HG03135 (cell line): ENCODE results near the gene POU2F1.

ENCODE experiments used
- ATAC-seq: cut with Tn5 transposase; IDR thresholded peaks from one replicate; pipeline ENCODE4 v1.9.1; 2021; ENCODE audit warnings: mild to moderate bottlenecking, moderate library complexity; ENCODE audit not compliant: unreplicated experiment

Gene POU2F1

DNA sequence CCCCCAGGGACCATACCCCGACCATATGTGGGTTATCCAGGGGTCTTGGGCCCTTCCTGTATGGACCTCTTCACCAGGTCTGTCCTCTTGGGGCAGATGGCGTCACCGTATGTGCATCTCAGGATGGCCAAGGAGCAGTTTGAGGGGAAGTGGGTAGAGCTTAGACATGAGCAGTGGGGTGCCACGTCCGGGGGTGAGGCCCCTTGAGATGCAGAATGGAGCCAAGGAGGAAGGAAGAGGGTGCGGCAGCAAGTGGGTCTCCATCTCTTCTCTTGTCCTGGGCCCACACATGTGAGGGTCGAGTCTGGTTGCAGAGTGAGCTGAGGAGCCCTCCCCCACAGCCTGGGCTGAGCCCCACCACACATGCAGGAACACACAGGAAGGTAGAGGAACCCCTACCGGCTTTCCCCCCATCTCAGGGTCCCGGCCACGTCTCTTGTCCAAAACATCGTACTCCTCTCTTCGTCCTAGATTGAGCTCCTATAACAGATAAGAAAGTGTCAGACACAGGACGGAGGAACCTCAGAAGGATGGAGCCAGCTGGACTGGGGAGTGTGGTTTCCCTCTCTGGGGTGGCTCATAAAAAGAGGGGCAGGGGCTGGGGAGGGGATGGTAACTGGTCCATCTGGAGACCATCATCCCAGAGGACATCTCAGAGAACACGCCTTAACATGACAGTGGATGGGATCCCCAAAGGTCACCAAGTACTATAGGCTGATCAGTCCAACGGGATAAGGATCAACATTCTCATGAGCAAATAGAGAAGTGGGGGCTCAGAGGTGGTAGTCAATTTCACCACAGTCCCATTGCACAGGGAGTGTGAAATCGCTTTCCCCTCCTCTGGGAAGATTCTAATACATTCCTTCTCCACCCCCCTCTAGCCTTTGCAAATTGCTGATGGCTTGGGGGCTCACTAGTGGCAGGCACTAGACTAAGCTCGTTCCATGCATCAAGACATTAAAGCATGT lies 217.8 kb downstream of the POU2F1 start:
- no peak for ATAC-seq

DNA sequence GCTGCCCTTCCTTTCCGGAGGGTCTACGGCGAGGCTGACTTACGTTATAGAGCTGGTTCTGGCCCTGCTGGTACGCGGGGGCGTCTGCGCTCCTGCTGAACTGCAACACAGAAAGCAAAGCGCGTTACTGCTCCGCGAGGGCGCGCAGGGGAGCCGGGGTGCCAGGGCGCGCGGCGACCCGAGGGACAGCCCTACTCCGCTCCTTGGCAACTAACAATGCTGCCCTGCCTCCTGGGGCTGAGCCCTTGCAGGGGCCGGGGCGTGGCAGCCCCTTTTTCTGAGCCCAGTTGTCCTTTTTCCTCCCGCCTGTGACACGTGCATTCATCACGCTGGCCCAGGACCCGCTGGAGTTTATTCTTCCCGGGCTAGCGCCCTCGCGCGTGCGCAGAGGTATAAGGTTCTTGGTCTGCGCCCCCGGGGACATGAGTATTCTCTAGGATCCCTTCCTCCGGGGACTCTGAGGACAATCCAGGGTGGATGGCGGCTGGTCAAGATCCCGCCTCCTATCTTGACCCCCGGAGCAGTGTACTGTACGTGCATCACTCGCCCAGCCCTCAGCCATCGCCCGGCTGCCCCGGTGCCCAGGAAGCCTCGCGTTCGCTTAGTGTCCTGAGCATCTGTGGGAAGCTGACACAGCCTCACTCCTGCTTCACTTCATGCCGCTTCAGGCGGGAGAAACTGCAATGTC lies 218.8 kb downstream of the POU2F1 start:
- no peak for ATAC-seq

DNA sequence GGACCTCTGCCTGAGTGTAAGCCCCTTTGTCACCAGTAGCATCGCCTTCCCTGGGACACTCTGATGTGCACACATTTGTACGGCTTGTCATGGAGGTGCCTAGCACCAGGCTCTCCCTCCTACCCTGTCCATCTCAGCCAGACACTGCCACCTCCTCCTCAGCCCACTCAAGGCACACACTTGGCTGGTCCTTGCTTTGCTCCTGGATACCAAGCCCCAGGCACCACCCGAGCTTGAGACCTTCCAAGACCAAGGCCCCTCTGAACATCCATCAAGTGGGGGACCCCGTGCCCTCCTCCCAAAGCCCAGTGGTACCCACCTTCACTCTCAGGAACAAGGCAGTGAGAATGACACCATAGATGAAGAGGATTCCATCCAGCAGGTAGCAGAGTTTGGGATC lies 219.7 kb downstream of the POU2F1 start:
- no peak for ATAC-seq

DNA sequence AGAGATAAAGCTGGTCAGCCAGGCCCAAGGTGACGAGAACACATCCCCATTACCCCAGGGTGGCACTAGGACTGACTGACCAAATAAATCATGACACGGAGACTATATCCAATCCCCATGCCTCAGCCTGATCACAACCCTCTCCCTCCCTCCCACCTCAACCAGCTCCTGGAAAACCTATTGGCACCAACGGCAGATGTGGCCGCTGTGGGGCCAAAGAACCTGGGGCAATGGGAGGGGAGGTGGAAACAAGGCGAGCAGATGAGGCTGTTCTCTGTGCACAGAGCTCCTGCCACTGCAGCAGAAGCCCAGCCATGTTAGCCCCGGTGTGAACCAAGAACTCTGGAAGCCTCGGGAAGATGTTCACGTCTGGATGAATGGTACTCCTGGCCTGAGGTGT lies 220.1 kb downstream of the POU2F1 start:
- no peak for ATAC-seq

DNA sequence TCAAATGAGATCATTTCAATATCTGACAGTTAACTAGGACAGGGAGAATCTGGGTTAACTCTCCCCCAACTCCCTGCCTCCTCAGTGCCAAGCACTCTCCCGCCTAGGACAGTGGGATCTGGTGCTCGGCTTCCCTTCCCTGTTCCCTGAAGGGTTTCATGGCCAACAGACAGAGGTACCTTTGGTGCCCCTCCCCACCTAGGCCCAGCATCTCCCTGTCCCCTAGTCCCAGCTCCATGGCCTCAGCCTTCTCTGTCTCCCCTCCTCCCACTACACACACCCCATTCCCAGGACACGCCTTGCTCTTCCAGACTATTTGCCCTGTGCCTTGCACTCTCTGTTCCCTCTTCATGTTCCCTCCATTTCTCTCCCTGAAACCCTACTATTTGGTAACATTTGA lies 220.5 kb downstream of the POU2F1 start:
- no peak for ATAC-seq

DNA sequence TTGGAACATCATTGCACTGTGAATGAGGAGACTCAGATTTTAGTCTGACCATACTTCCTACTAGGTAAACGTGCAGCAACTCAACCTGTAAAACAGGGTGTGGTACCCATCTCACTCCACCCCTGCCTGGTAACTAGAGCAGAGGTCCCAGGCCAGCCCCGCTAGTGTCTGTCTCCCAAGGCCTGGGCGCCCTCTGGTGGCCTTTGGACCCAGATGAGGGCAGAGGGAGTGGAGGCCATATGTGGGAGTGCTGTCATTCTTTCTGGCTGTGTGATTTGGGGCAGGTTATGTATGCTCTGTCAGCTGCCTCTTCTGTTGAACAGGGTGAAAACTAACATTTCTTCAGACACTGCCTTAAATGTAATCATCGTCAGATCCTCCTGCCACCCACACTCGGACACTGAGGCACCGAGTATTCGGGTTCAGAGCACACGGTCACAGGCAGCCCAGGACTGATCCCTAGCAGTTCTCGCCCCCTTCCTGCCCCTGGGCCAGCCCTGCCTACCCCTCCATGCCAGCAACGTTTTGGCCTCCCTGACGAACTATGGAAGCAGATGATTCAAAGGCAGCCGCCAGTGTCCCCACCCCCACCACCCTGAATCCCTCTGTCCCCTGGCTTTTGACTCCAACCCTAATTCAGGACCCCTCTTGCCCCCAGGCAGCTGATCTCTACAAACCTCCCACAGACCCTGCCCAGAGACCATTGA lies 221.6 kb downstream of the POU2F1 start:
- peak; percentile 66 for ATAC-seq

DNA sequence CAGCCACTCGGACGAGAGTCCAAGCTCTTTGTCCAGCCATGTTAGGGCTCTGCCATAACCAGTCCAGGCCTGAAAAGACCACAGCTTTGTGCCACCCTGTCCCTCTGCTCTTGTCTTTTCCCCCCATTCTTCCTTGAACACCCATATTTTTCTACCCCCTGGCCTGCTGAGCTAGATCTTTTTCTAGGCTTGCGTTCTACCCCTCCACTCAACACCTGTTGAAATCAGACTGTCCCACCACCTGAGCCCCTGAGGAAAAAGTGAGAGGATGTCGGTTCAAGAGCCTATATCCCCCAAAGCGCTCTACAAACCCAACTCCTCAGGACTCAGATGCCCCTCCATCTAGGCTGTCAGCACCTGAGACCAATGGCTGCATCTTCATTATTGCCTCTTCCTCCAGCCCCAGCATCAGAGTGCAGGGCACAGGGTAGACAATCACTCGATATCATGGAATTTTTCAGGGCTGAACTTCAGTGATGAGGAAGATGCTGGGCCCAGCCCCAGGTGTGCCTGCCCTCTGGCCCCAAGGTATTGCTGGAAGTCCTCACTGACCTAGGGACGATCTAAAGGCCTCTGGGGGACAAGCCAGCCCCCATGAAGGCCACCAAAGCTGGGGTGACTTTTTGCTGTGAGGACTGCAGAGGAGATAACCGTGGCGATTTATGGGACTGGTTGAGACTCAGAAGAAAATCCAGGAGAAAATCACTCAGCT lies 222.3 kb downstream of the POU2F1 start:
- no peak for ATAC-seq

DNA sequence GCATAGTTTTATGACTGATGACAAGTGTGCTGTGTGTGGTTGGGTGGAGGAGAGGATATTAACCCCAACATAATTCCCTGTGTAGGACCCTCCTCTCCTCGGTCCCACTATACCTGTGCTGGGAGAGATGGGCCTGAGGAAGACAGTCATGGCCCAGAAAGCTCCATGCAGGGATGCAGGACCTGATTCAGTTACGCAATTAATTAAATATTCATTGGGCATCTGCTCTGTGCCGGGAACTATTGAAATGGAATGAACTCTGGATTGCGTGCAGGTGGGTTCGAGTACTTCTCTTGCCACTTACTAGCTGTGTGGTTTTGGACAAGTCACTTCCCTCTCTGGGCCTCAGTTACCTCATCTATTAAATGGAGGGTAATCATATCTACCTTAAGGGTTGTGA lies 223.1 kb downstream of the POU2F1 start:
- ATAC-seq: no peak

DNA sequence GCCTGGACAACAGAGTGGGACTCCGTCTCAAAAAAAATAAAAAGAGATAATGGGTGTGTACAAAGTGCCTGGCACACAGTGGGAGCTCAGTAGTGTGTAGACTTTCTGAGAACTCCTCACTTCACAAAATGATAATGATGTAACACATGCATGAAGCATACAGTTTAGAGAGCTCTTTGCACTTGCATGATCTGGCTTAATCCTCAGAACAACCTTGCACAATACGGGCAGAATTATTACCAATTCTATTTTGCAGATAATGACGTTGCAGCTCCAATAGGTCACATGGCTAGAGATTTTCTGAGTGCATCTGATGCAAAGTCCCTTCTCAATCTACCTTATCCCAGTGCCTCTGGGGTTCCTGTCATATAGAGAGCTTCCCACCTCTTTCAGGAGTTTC lies 226.3 kb downstream of the POU2F1 start:
- ATAC-seq: no peak

DNA sequence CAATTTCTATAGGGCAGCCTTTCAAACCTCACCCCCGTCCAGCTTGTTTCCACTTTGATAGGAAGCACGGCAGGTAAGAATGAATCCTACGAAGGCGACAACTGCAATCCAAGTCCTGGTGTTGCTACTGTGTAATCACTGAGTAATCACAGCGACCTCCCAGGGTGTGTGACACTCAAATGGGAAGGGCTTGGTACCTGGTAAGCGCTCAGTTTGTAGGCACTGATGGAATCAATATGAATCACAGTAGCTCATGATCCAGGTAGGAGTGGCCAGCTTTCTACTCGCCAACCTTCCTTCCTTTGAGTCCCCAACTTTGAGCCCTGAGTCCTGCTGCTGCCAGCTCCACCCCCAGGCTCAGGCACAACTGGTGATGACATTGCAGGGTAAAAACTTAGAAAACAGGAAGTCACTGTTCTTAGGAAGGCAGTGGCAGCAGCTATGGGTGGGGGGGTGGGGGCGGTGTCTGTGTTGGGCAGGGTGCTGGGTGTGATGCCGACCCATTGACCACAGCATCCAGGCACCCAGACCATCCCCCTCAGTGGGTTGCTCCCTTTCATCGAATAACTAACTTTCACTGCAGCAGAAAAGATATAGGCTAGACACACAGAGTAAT lies 226.9 kb downstream of the POU2F1 start:
- peak; percentile 67 for ATAC-seq

DNA sequence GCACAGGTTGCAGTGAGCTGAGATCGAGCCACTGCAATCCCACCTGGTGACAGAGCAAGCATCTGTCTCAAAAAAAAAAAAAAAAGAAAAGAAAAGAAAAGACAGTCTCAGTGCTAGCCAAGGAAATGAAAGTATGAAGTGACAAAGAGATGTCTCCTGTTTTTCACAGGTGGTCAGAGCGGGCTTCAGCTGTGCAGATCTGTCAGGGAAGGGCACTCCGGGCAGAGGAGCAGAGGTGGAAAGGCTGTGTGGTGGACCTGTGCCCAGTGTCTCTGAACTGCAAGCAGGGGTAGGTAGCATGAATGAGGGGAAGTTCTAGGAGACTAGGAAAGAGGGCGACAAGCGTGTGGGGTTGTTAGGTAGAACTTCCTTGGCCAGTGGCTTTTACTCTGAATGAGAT lies 230.2 kb downstream of the POU2F1 start:
- ATAC-seq: no peak

DNA sequence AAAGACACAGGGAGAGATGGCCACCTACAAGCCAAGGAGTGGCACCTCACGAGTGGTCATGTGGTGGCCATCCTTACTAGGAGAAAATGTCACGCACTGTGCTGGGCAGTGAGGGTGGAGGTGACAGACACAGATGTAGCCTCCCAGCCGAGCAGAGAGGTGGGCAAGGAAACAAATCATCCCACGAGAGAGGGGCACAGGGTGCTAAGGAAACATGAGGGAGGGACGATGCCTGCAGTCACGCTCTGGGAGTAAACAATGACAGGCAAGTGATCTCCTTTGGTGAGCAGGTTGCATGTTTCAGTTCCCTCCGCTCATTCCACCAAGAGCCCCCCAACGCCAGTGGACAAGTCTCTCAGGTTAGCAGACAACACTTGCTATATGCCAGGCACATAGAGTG lies 231.8 kb downstream of the POU2F1 start:
- no peak for ATAC-seq

DNA sequence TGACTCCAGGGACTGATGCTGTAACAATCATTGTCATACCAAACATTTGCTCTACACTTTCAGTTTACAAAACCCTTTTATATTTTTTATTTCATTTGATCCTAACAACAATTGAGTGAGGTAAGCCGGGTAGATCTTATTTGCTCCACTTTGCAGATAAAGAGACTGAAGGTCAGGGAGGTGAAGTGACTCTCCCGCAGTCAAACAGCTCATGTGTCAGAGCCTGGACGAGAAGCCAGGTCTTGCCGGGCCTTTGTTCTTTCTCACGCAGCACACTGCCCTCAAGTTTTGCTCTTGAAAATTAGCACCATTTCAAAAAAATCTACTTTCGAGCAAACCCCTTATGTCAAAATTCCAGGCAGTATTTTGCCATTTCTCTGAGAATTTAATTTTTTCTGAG lies 232.4 kb downstream of the POU2F1 start:
- no peak for ATAC-seq

DNA sequence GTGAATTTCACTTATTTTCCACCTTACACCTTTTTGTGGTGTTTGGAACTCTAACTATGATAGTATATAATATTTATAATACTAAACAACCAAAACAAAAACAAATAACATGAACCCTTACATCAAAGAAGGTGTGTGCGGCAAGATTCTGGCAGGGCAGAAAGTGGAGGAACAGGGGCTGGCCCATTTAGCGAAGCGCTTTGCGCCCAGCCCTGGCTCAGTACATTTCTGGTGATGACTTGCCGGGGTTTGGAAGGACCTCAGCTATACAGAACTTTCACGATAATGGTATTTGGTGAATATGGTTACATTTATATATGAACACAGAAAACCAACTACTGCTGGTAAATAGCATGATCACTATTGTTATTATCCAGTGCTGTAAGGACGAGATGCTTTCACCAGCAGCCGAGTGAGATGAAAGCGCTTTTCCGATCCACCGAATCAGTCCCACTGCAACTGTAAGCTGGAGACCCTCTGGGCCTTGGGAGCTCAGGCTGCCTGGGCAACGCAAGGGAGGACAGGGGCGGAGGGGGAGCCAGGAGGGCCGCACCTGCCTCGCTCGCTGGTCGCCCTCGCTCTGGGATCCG lies 233.7 kb downstream of the POU2F1 start:
- ATAC-seq: peak; percentile 11

DNA sequence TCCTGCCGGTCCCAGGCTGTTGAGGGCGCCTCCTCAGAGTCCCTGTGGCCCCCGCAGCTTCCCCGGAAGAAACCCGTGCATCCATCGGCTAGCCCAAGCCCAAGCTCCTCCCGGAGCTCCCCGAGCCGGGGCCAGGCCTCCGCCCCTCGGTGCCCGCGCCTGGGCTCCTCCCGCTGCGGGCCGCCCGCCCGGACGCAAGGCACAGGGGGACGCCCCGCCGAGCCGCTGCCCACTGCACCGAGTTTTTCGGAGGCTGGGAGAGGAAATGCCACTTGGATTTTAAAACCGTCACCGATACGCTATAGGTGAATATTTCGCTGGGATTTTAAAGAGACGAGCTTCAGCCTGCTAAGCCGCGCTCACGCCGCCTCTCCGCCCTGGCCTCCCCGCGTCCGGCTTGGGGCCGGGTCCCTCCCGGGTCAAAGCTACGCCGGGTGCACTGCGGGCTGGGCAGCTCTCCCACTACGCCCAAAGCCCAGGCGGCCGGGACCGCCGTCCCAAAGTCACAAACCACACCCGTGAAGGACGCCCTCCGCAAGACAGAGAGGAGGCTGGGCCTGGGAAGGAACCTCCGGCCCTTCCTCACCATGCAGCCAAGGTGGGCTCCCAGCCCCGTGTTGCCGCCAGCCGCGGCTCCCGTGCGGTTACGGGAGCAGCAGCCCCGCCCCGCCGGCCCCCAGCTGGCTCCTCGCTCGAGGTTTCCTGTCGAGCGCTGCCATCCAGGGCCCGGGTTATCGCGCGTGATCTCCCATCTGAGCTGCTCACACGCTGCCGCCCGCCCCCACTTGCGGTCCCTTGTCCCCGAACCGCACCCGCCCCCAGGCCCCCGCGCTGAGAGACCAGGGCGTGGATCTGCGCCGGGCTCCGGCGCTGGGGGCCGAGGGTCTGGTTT lies 234.5 kb downstream of the POU2F1 start:
- peak; percentile 63 for ATAC-seq

DNA sequence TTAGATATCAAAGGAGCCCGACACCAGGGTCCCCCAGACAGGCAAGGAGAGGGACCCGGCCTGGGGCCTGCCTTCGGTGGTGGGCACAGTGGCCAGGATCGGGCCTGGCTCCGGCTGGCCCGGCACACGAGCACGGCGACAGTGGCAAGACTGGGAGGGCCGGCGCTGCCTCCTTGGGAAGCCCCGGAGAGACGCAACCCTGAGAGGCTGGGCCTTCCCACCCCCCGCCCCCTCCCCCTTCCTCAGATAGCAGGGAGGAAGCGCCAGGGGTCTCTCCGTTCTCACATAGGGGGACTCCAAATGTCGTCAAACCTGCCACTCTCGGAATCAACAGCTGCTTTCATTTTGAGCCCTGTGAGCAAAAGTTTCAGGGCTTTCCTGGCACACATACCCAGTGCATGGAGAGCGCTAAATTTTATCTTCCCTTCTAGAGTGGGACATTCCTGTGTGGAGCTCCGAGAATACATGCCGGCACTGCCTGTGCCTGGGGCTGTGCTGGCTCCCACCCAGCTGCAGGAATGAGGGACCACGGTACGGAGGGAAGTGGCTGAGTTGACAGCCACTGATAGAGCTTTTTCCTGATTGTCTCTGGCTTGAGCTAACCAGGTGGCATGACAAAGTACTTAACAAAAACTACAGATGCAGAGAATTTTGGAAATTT lies 235.2 kb downstream of the POU2F1 start:
- ATAC-seq: peak; percentile 38

DNA sequence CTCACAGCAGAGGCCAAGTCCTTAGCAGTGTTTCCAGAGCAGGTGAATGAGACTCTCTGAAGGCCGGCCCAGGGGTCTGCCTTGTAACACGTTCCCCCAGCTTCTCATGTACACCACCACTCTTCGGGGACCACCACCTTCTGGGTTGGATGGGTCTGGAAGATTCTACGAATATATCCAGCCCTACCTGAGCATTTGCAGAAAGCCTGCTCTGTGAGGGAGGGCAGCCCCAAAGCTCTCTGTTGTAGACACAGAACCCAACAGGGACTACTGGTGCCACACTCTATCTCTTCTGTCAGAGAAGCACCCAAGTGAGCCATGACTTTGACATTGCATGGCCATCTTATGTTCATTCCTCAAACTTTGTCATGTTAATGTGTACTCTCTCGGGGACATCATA lies 235.8 kb downstream of the POU2F1 start:
- no peak for ATAC-seq

DNA sequence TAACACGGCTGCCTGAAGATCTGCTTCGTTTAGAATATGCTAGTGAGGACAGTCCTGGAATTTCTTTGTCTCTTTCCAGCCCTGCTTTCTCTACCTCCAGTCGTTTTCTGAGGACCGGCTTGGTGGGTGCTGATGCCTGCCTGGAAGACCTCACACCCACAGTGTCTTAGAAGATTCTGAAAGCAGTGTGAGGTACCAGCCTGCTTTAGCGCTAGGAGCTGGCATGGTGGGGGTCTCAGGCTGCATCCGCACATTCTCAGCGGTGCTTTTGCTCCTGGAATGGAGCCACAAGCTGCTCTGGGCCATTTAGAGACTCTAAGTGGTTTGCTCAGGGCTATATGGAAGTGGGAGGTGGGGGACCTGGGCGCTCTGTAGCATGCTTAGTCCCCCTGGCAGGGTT lies 236.2 kb downstream of the POU2F1 start:
- ATAC-seq: no peak
